BE2C (cell line): ENCODE measurements around the gene FRYL.

ENCODE experiments used
- DNase-seq: peaks from one replicate; pipeline ENCODE4 v3.0.0-alpha.2; 2020
- H3K27me3 ChIP-seq: fragments of 250-450 bp; sonication (Bioruptor Pico); 2 replicates; pipeline ENCODE4 v1.5.1; 2020; ENCODE audit warnings: mild to moderate bottlenecking
- H3K36me3 ChIP-seq: fragments of 250-450 bp; sonication (Bioruptor Pico); 2 replicates; pipeline ENCODE4 v1.5.1; 2020; ENCODE audit warnings: mild to moderate bottlenecking
- H3K4me1 ChIP-seq: fragments of 250-450 bp; sonication (Bioruptor Pico); 2 replicates; pipeline ENCODE4 v1.5.1; 2020
- H3K4me3 ChIP-seq: 2 replicates; pipeline ENCODE4 v1.5.1; 2011; ENCODE audit warnings: low read depth, low read length
- H3K9me3 ChIP-seq: fragments of 250-450 bp; sonication (Bioruptor Pico); 2 replicates; pipeline ENCODE4 v1.5.1; 2020
- TF ChIP-seq, protein P1 (sequence below): IDR thresholded peaks from 2 replicates; pipeline ENCODE4 v1.5.1; 2012; ENCODE audit warnings: mild to moderate bottlenecking, low read depth, low read length

FRYL gene

DNA sequence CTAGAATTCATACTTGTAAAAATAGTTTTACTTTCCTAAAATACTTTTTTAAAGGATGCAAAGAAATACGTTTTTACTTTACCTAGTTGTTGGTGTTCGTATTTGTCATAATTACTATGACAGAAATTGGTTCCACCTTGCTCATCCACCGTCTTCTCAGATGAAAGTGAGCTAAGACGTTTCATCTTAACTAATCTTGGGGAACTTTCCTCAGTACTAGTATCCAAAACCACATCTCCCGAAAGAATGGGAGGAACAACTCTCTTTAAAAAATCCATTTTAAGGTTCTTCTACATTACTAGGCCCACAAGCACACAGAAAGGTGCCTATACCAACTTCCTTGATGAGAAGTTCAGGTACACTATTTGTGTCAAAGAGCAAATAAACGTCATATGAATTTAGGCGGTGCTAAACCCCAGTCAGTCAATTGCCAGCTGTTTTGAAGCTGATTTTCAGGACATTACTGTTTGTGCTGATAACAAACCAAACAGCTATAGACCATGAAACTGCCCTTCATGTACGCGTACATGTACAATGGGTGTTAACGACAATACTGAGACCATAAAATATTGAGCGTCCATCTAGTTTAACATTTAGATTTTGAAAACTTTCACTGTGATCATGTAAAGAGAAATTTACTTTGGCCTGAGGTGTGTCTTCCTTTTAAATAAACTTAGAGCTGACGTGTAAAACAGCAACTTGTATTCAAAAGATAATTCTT lies 99.1 kb downstream of the FRYL start:
- no peaks in the 10 kb centered on the region; the same call in 1 of the 2 replicates for H3K4me1 ChIP-seq
- H3K36me3 ChIP-seq = no peaks in the 10 kb centered on the region
- H3K9me3 ChIP-seq = no peaks in the 10 kb centered on the region; the same call in 1 of the 2 replicates
- no peak for DNase-seq
- no peak overlapping the region for H3K4me3 ChIP-seq
- no peaks in the 10 kb centered on the region for H3K27me3 ChIP-seq
- TF ChIP-seq, protein P1, sequence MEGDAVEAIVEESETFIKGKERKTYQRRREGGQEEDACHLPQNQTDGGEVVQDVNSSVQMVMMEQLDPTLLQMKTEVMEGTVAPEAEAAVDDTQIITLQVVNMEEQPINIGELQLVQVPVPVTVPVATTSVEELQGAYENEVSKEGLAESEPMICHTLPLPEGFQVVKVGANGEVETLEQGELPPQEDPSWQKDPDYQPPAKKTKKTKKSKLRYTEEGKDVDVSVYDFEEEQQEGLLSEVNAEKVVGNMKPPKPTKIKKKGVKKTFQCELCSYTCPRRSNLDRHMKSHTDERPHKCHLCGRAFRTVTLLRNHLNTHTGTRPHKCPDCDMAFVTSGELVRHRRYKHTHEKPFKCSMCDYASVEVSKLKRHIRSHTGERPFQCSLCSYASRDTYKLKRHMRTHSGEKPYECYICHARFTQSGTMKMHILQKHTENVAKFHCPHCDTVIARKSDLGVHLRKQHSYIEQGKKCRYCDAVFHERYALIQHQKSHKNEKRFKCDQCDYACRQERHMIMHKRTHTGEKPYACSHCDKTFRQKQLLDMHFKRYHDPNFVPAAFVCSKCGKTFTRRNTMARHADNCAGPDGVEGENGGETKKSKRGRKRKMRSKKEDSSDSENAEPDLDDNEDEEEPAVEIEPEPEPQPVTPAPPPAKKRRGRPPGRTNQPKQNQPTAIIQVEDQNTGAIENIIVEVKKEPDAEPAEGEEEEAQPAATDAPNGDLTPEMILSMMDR = no peak

DNA sequence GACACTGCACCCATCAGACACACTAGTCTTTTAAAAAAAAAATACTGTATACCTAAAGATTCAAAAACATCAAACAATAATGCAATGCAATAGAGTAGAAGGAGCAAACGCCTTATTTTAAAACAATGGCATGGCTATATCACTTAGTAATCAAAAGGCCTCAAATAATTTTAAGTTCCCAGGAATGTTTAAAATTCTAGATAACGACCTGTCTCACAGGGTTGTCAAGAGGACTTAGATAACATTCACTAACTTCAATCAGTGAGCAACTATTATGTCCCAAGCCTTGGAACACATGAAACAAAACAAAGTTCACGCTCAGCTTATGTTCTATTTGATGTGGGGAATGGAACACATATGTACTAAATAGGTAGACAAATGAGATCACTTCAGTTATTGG lies 106.5 kb downstream of the FRYL start:
- TF ChIP-seq, protein P1 = no peak
- no peak for DNase-seq
- no peaks in the 10 kb centered on the region for H3K9me3 ChIP-seq
- H3K36me3 ChIP-seq = 0 out of 2 replicates have a peak, but pooled peaks cover 3% of the 10 kb centered on the region
- H3K4me1 ChIP-seq = no peaks in the 10 kb centered on the region
- H3K4me3 ChIP-seq = no peak overlapping the region
- H3K27me3 ChIP-seq = no peaks in the 10 kb centered on the region

DNA sequence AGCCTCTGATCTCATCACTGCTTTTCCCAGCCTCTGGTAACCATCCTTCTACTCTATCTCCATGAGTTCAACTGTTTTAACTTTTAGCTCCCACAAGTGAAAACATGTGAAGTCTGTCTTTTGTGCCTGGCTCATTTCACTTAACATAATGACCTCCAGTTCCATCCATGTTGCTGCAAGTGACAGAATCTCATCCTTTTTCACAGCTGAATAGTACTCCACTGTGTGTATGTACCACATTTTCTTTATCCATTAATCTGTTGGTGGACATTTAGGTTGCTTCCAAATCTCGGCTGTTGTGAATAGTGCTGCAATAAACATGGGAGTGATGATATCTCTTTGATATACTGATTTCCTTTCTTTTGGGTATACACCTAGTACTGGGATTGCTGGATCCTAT lies 109.5 kb downstream of the FRYL start:
- TF ChIP-seq, protein P1 = no peak
- no peaks in the 10 kb centered on the region for H3K27me3 ChIP-seq
- H3K36me3 ChIP-seq = 0 out of 2 replicates have a peak, but pooled peaks cover 3% of the 10 kb centered on the region
- DNase-seq = no peak
- H3K4me1 ChIP-seq = no peaks in the 10 kb centered on the region
- no peaks in the 10 kb centered on the region for H3K9me3 ChIP-seq
- no peak overlapping the region for H3K4me3 ChIP-seq

DNA sequence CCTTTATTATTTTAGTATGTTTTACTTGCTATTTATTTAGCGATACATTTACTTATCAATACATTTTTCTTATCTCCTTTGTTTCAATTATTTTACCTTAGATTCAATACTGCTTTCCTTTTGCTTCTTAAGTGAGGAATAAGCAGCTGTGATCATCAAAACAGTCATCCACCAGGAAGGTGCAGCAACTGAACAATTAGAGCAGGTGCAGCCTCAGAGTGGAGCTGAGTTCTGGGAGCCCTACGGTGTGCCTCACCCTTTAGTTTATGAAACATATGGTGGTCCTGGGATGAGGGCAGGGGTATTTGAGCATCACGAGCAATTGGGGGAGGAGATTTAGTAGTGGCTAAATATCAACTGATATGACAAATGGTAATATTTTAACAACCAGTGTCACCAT lies 111.0 kb downstream of the FRYL start:
- no peaks in the 10 kb centered on the region for H3K9me3 ChIP-seq
- TF ChIP-seq, protein P1 = no peak
- 0 out of 2 replicates have a peak, but pooled peaks cover 3% of the 10 kb centered on the region for H3K36me3 ChIP-seq
- no peak for DNase-seq
- no peaks in the 10 kb centered on the region for H3K27me3 ChIP-seq
- H3K4me3 ChIP-seq = no peak overlapping the region
- H3K4me1 ChIP-seq = no peaks in the 10 kb centered on the region

DNA sequence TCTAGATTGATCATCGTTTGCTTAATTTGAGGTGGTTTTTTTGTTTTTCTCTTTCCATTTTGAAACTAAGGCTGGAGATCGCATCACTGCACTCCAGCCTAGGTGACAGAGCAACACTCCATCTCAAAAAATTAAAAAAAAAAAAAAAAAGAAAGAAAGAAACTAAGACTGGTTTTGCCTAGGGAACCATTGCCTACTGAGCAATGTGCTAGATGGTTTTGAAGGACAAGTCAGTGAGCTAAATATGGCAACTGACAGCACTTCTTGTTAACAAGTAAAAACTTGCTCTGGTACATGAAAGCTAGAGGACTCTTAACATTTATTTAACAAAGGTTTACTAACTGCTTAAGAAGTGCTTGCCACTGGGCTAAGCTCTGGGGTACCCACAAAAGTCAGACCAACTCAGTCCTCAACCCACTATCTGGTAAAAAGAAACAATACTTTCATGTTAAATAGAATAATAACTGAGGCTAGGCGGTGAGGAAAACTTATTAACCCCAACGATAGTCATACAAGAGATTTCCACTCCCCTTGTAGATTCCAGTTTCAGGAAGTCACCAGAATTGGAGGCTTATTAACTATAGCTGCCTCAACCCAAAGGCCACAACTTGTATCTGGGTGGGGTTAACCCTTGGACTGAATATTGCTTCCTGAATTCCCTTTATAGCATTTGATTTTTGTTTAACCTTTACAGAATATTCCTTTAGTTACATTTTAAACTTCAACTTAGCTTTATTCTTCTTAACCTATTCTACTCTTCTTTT lies 111.6 kb downstream of the FRYL start:
- no peak for DNase-seq
- Histone ChIP-seq H3K36me3 (0 out of 2 replicates have a peak, but pooled peaks cover 3% of the 10 kb centered on the region), H3K9me3 (no peaks in the 10 kb centered on the region), H3K27me3 (no peaks in the 10 kb centered on the region), H3K4me1 (no peaks in the 10 kb centered on the region), H3K4me3 (no peak overlapping the region)
- TF ChIP-seq, protein P1 = no peak

DNA sequence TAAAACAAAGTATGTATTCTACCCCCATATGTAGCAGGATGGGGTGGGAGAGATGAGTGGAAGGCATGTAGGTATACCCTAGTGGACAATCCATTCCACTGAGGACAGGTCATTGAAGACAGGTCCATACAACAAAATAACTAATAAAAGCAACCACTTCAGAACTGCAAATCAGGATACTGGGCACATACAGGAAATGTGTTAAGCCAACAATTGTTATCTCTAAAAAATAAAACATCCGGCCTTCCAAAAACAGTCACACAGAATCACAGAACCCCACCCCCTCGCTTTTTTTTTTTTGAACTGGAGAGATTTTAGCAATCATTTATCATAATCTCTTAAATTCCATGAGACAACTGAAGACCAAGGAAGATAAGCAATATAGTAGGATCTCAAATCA lies 112.9 kb downstream of the FRYL start:
- Histone ChIP-seq H3K4me1 (no peaks in the 10 kb centered on the region), H3K36me3 (0 out of 2 replicates have a peak, but pooled peaks cover 3% of the 10 kb centered on the region), H3K27me3 (no peaks in the 10 kb centered on the region), H3K4me3 (no peak overlapping the region), H3K9me3 (no peaks in the 10 kb centered on the region)
- TF ChIP-seq, protein P1 = no peak
- no peak for DNase-seq
